SK-MEL-5 (cell line): ENCODE results near the gene ZNF280B. TPM values are rescaled to one million over a fixed set of nuclear protein-coding genes. Genes with fewer than 3 reads are reported as not detected.
A peak's percentile ranks its signal among the peaks of the same experiment; 100 is the strongest.
"Not testable (repeated sequence)": the region's sequence is repeated elsewhere in the genome, so short reads cannot be mapped to it uniquely, and the experiment has no call there.

Source experiments
- DNase-seq: peaks from one replicate; pipeline ENCODE4 v3.0.0-alpha.2; 2016; ENCODE audit warnings: low read depth, low spot score
- in situ Hi-C: cut with HindIII; loops from 2 replicates; pipeline ENCODE4 v1.10.0; 2016; ENCODE audit warnings: low sequenced_read_pairs, high pct_unique_total_duplicates, low pct_unique_long_range_greater_than_20kb
- total RNA-seq: library from RNA; depleted of rRNA; stranded (reverse); fragments of >200 nt; shearing (Covaris generic); gene quantifications from 2 replicates; pipeline ENCODE4 v1.2.3, GENCODE V29; 2014

The ZNF280B gene
- total RNA-seq, 1 experiment from 2014 or later = 9.1 TPM

DNA sequence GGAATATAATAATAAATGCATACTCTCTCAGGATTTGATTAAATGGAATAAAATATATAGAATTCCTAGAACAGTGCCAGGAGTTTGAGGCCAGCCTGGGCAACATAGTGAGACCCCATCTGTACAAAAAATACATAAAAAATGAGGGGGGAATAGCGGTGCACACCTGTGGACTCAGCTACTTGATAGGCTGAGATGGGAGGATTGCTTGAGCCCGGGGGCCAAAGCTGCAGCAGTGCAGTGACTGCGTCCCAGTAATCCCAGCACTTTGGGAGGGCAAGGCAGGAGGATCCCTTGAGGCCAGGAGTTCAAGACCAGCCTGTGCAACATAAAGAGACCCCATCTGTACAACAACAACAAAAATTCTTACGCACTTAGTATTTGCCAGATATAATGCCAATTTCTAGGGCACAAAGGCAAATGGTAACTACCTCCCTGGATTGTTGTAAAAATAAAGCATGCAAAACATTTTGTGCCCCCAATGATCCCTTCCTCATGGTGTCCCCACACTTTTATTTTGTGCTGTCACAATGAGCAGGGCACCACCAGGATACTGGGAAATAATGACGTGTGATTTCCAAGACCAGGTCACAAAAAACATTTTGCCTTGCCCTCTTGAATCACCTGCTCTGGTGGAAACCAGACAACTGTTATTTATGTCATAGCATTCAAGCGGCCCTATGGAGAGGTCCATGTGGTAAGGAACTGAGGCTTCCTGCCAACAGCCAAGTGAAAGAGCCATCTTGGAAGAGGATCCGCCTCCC, 29.9 kb upstream of the ZNF280B start:
- DNase-seq = no peak
- in situ Hi-C loops = no loop called here

DNA sequence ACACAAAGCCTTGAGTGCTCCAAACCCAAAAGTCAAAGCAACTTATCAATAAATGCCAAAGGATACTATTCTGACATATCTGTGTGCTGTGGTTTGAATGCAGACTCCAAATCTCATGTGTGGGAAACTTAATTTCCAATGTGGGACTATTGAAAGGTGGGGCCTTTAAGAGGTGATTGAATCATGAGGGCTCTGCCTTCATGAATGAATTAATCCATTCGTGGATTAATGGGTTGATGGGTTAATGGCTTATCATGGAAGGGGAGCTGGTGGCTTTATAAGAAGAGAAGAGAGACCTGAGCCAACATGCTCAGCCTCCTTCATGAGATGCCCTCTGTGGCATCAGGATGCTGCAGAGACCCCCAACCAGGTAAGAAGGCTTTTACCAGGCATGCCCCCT, 28.4 kb upstream of the ZNF280B start:
- in situ Hi-C loops = no loop called here

DNA sequence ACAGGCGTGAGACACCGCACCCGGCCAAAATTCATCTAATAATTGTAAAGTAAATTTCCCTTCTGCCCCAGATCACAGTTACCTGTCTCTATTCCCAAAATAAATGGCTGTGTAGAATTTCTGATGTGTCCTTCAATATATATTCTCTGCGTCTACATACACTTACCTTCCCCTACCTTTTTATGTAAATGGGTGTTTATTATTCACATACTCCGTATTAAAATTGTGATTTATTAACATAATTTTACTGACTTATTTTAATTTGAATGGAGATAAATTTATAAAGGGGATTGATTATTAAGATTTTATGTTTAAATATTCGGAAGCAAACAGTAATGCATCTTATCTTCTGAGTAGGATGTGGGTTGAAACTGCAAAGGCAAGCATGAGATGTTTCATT, 28.0 kb upstream of the ZNF280B start:
- in situ Hi-C loops = no loop called here
- DNase-seq = no peak

More for the DNA sequence above, 28.4 kb upstream of the ZNF280B start:
- DNase-seq = no peak

DNA sequence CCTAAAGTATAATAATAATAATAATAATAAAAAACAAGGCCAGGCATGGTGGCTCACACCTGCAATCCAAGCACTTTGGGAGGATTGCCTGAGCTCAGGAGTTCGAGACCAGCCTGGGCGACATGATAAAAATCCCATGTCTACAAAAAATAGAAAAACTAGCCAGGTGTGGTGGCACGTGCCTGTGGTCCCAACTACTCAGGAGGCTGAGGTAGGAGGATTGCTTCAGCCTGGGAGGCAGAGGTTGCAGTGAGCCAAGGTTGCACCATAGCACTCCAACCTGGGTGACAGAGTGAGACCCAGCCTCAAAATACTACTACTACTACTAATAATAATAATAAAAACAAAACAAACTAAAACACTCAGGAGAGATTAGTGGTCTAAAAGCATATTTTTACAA, 27.1 kb upstream of the ZNF280B start:
- in situ Hi-C loops = no loop called here

DNA sequence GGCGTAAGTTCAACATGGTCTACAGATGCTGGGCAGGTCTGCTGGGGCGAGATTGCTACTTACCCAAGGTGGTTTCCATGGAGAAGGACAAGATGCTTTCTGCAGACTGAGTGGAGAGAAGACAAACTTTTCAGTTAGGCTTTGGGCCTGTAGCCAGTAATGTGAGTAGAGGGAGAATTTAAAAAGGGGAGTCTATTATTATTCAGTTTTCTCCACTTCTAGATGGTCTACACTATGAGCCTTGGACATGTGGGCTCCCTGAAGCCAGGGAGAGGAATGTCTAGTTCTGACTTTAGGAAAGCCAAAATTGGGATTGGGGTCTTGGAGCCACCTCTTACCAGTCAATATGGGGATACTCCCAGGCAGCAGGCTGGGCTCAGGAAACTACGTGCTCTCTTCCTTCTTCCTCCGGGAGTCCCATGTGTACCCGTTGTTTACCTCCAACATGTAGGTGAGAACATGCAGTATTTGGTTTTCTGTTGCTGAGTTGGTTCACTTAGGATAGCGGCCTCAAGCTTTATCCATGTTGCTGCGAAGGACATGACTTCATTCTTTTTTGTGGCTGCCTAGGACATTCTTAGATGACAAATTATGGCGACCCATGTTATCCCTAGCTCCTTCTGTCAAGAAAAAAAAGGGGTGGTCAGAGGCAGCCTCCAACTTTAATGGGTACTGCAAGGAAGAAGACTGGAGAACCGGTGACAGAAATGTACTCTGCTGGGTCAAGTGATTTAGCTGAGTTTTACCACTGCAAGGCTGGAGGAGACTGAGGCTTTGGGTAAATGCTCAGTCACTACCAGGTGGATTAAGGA, 26.3 kb upstream of the ZNF280B start:
- no peak for DNase-seq
- in situ Hi-C loops = no loop called here

More for the DNA sequence above, 27.1 kb upstream of the ZNF280B start:
- DNase-seq = no peak

DNA sequence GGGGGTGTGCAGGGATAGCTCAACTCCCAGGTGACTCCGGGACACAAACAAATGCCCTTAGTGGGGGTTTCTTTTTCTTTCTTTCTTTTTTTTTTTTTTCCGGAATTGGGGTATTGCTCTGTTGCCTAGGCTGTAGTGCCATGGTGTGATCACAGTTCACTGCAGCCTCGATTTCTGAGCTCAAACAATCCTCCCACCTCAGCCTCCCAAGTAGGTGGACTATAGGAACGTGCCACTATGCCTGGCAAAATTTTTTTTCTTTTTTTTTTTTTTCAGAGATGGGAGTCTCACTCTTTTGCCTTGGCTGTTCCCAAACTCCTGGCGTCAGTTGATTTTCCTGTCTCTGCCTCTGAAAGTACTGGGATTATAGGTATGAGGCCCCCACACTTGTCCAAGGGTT, 25.3 kb upstream of the ZNF280B start:
- DNase-seq = no peak
- in situ Hi-C loops = no loop called here

DNA sequence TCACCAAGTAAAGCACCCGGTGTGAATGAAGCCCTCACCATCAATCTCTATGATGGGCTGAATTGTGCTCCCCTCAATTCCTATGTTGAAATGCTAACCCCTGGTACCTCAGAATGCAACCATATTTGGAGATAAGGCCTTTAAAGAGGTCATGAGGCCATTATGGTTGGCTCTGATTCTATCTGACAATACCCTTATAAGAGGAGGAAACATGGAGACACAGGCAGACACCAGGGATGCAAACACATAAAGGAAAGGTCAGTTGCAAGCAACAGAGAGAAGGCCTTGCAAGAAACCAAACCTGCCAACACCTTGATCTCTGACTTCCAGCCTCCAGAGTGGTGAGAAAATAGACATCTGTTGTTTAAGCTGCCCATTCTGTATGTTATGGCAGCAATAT, 24.9 kb upstream of the ZNF280B start:
- in situ Hi-C loops = no loop called here
- DNase-seq = no peak

DNA sequence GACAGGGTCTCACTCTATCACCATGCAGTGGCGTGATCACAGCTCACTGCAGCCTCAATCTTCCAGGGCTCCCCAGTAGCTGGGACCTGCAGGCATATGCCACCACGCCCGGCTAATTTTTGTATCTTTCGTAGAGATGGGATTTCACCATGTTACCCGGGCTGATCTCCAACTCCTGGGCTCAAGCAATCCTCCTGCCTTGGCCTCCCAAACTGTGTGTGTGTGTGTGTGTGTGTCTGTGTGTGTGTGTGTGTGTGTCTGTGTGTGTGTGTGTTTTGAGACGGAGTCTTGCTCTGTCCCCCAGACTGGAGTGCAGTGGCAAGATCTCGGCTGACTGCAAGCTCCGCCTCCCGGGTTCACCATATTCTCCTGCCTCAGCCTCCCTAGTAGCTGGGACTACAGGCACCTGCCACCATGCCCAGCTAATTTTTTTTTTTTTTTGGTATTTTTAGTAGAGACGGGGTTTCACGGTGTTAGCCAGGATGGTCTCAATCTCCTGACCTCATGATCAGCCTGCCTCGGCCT, 24.1 kb upstream of the ZNF280B start:
- DNase-seq, in situ Hi-C loops: not testable (repeated sequence)

DNA sequence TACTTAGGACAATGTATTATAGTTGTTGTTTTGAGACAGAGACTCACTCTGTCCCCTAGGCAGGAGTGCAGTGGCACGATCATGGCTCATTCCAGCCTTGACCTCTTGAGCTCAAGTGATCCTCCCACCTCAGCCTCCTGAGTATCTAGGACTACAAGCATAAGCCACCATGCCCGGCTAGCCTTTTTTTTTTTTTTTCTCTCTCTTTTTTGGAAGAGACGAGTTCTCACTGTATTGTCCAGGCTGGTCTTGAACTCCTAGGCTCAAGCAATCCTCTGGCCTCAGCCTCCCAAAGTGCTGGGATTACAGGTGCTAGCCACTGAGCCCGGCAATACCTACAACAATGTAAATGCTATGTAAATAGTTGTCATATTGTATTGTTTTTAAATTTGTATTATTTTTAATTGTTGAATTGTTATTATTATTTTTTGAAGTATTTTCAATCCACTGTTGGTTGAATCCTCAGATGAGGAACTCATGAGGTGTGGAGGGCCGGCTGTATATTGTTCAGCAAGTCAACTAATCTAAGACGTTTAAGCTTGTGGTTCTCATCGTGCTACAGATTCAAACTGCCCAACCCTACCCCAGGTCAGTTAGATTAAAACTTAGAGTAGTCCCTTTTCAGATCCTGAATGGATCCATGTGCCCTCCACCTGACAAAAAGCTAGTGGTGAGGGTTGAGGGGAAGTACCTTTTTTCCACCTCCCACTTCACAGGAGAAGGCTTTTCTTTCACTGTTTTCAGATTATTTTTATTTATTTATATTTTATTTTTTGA, 23.4 kb upstream of the ZNF280B start:
- DNase-seq = no peak

DNA sequence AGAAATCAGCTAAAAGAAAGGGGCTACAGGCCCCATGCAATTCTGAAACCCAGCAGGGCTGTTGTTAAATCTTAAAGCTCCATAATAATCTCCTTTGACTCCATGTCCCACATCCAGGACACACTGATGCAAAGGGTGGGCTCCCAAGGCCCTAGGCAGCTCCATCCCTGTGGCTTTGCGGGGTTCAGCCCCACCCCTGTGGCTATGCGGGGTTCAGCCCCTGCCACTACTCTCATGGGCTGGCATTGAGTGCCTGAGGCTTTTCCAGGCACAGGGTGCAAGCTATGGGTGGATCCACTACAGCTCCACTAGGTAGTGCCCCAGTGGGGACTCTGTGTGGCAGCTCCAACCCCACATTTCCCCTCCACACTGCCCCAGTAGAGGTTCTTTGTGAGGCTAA, 20.2 kb upstream of the ZNF280B start:
- DNase-seq = no peak
- in situ Hi-C loops = no loop called here

More for the DNA sequence above, 23.4 kb upstream of the ZNF280B start:
- in situ Hi-C loops = no loop called here

DNA sequence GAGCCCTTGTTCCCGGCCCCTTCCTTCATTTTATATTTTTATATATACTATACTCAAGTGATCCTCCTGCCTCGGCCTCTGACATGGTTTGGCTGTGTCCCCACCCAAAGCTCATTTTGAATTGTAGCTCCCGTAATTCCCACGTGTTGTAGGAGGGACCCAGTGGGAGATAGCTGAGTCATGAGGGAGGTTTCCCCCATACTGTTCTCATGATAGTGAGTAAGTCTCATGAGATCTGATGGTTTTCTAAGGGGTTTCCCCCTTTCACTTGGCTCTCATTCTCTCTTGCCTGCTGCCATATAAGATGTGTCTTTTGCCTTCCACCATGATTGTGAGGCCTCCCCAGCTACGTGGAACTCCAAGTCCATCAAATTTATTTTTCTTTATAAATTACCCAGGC, 18.8 kb upstream of the ZNF280B start:
- in situ Hi-C loops = no loop called here

DNA sequence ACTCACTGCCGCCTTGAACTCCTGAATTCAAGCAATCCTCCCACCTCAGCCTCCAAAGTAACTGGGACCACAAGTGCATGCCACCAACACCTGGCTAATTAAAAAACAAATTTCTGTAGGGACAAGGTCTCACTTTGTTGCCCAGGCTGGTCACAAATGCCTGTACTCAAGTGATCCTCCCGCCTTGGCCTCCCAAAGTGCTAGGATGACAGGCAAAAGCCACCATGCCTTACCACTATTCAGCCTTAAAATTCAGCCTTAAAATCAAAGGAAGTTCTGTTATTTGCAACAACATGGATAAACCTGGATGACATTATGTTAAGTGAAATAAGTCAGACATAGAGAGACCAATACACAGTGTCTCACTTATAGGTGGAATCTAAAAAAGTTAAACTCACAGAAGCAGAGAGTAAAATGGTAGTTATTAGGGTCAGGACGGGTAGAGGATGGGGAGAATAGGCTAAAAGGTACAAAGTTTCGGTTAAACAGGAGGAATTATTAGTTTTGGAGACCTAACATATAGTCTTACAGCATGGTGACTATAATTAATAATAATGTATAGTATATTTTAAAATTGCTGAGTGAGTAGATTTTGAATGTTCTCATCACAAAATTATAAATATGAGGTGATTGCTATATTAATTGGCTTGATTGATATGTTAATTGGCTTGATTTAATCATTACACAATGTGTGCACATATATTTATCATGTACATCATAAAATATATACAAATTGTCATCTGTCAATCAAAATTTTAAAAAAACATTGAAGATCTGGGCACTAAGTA, 17.8 kb upstream of the ZNF280B start:
- DNase-seq = no peak
- in situ Hi-C loops = no loop called here

More for the DNA sequence above, 18.8 kb upstream of the ZNF280B start:
- no peak for DNase-seq

DNA sequence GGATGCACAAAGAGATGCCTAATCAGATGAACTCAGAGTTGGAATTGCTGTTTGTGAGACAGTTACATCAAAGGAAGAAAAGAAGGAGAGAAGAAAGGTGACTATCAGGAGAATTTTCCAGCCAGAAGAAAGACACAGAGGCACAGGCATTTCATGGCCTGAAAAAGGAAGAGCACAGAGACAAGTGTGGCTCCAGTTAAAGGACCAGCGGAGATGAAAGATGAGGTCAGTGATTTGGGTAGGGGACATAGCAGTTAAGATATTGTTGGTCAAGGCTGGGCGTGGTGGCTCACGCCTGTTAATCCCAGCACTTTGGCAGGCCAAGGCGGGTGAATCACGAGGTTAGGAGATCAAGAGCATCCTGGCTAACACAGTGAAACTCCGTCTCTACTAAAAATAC, 15.0 kb upstream of the ZNF280B start:
- in situ Hi-C loops = no loop called here

DNA sequence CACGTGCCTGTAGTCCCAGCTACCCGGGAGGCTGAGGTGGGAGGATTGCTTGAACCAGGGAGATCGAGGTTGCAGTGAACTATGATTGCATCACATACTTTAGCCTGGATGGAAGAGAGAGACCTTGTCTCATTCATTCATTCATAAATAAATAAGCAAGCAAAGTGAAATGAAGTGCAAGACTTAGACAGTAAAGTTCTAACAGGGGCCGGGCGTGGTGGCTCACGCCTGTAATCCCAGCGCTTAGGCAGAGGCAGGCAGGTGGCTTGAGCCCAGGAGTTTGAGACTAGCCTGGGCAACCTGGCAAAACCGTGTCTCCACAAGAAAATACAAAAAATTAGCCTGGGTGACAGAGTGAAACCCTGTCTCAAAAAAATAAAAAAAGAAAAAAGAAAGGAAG, 13.1 kb upstream of the ZNF280B start:
- no peak for DNase-seq
- in situ Hi-C loops = no loop called here

More for the DNA sequence above, 15.0 kb upstream of the ZNF280B start:
- DNase-seq = no peak

DNA sequence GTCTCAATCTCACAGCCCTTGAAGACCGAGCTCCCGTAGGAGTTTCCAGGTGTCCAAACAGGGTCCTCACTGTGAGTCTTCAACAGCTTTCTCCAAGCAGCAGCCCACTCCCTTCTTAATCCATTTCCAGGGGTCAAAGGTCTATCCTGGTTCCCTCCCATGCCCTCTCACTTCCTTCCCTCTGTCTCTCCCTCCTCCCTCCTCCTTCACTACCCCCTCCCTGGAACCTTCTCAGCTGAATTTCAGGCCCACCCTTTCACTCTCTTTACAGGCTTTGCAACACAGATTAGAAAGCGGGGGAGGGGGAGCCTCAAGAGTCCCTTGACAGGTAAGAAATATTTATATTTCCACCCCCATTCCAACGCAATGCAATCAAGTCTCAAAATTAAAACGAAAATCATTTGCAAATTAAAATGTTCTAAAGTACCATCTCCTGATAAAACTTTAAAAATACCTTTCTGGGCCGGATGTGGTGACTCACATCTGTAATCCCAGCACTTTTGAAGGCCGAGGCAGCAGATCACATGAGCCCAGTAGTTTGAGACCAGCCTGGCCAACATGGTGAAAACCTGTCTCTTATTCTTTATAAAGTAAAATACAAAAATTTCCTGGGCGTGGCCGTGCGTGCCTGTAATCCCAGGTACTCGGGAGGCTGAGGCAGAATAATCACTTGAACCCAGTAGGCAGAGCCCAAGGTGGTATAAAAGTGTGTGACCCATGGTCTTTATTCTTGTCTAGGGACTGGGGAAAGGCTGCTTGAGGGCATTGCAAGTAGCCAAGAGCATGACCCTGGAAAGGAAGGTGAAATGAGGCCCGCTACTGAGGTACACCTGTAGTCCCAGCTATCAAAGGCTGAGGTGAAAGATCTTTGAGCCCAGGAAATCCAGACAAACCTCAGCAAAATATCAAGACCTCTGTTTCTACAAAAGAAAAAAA, 12.4 kb upstream of the ZNF280B start:
- in situ Hi-C loops = no loop called here
- DNase-seq = no peak

DNA sequence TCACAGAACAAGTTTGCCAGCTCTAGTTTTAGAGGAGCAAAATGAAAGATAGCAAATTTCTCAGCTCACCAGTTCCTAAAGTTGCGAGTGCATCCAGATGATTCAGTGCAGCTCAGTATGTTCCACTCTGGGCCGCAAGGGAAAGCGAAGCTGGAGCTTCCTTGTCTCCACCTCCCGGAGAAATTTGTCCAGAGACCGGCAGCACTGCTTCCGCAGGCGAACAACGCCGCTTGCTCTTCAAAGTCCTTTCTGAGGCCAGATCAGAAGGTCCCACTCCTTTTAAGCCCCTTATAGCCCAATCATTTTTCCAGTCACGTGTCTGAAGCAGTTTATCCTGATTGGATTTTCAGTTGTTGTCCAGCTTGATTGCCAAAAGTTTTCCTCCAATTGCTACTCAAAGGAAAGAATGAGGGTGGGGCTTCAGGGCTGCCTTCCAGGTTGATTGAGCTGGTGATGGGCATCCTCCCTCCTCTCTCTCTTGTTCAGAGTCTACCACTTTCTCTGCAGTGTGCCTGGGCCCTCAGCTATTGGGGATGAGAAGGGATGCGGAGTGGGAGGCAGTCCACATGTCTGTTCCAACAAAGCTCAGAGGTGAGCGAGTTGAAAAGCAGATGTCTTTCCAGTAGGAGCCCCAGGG, 11.6 kb upstream of the ZNF280B start, which contains the start of gene ZNF280A:
ZNF280A (minus strand) TSS at position 251 of the 637 bp plus-strand sequence. CDS start 4,640 bp downstream, outside the sequence.
- in situ Hi-C loops = no loop called here
- peak; percentile 92 for DNase-seq
